ENCODE data around the gene MLXIP. TPM values are rescaled to one million over a fixed set of nuclear protein-coding genes. Genes with fewer than 3 reads are reported as not detected.

MLXIP gene
- total RNA-seq, 3 donors from 2014 or later: 194 to 230 (median 201) TPM

- intact Hi-C loops (cut with DNase I, micrococcal nuclease): no loop called here
- Histone ChIP-seq H3K36me3 (ENCODE audit: low read depth) (no peaks in the 10 kb centered on the region), H3K4me1 (ENCODE audit: low read depth) (no peaks in the 10 kb centered on the region), H3K4me3 (no peak overlapping the region), H3K9me3 (no peaks in the 10 kb centered on the region)
- TF ChIP-seq CTCF (IDR thresholded peaks at IDR 0.05): no peak
- DNase-seq: no peak
- no peak for ATAC-seq
Measured at GRCh38 chr12:122185494-122186082, 107.0 kb downstream of the MLXIP start.

- Histone ChIP-seq H3K36me3 (ENCODE audit: low read depth) (no peaks in the 10 kb centered on the region), H3K9me3 (no peaks in the 10 kb centered on the region), H3K4me3 (no peak overlapping the region), H3K4me1 (ENCODE audit: low read depth) (no peaks in the 10 kb centered on the region)
- no peak for ATAC-seq
- TF ChIP-seq CTCF (IDR thresholded peaks at IDR 0.05): no peak
- peak in 1 of 3 donors; percentile 32 for DNase-seq
- intact Hi-C loops (cut with DNase I, micrococcal nuclease): no loop called here
Measured at GRCh38 chr12:122187466-122187865, 108.9 kb downstream of the MLXIP start.

GRCh38 chr12:122189626-122190475 lies 111.3 kb downstream of the MLXIP start:
- intact Hi-C loops (cut with DNase I, micrococcal nuclease): no loop called here
- H3K4me3 ChIP-seq: no peak overlapping the region
- no peaks in the 10 kb centered on the region for H3K9me3 ChIP-seq
- H3K4me1 ChIP-seq (ENCODE audit: low read depth): peaks cover 9% of the 10 kb centered on the region
- DNase-seq (no peak), ATAC-seq (no peak)
- no peak for TF ChIP-seq CTCF (IDR thresholded peaks at IDR 0.05)
- no peaks in the 10 kb centered on the region for H3K36me3 ChIP-seq (ENCODE audit: low read depth)

GRCh38 chr12:122190842-122191668 lies 112.5 kb downstream of the MLXIP start:
- intact Hi-C loops (cut with DNase I, micrococcal nuclease): no loop called here
- Histone ChIP-seq H3K36me3 (ENCODE audit: low read depth) (no peaks in the 10 kb centered on the region), H3K4me3 (no peak overlapping the region), H3K4me1 (ENCODE audit: low read depth) (peaks cover 9% of the 10 kb centered on the region), H3K9me3 (no peaks in the 10 kb centered on the region)
- DNase-seq (peak in 2 of 3 donors; percentile 86 to 87), ATAC-seq (peak; percentile 92)
- TF ChIP-seq CTCF (IDR thresholded peaks at IDR 0.05): peak; percentile 72

GRCh38 chr12:122192441-122192840 lies 113.9 kb downstream of the MLXIP start:
- intact Hi-C loops (cut with DNase I, micrococcal nuclease): no loop called here
- H3K4me3 ChIP-seq: no peak overlapping the region
- no peak for TF ChIP-seq CTCF (IDR thresholded peaks at IDR 0.05)
- H3K4me1 ChIP-seq (ENCODE audit: low read depth): peaks cover 9% of the 10 kb centered on the region
- DNase-seq (no peak), ATAC-seq (no peak)
- H3K36me3 ChIP-seq (ENCODE audit: low read depth): no peaks in the 10 kb centered on the region
- no peaks in the 10 kb centered on the region for H3K9me3 ChIP-seq

Data from mucosa of descending colon (tissue), 3 donors.